Thyroid gland (tissue), 4 donors: ENCODE measurements around the gene TMEM266.

Source experiments
- POLR2A ChIP-seq, 2 donors: fragments of 450-650 bp; IDR thresholded peaks; one replicate each; pipeline ENCODE4 v1.6.1; 2017; ENCODE audit warnings: antibody characterized with exemption in 2 of 2, mild to moderate bottlenecking in 2 of 2, moderate library complexity in 1 of 2
- TF ChIP-seq, protein P1 (sequence below), 6 experiments: fragments of 200-600 bp in 3 of 6; fragments of 450-650 bp in 3 of 6; sonication (generic) in 3 of 6; IDR thresholded peaks; one replicate each; pipeline ENCODE4 v1.5.1; 2016 to 2019; ENCODE audit warnings: antibody characterized with exemption in 6 of 6, mild to moderate bottlenecking in 2 of 6, inconsistent platforms in 1 of 6, moderate library complexity in 1 of 6

DNA sequence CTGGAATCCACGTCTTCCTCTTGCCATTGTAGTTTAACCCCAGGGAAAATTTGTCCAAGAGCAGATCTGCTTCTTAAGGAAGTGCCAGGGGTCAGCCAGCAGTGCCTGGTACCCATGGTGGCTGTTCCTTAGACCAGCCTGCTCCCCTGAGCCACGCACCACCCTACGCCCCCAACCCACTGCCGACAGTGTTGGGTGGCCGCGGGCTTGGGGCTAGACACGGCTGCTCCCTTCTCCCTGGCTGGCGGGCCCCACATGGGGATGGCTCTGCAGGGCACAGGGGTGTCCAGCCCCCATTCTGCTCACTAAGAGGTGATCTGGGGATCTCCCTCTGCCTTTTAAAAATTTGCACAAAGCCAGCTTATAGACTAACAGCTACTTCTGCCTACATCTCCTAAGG is 104.8 kb downstream of the TMEM266 start:
- TF ChIP-seq, protein P1, sequence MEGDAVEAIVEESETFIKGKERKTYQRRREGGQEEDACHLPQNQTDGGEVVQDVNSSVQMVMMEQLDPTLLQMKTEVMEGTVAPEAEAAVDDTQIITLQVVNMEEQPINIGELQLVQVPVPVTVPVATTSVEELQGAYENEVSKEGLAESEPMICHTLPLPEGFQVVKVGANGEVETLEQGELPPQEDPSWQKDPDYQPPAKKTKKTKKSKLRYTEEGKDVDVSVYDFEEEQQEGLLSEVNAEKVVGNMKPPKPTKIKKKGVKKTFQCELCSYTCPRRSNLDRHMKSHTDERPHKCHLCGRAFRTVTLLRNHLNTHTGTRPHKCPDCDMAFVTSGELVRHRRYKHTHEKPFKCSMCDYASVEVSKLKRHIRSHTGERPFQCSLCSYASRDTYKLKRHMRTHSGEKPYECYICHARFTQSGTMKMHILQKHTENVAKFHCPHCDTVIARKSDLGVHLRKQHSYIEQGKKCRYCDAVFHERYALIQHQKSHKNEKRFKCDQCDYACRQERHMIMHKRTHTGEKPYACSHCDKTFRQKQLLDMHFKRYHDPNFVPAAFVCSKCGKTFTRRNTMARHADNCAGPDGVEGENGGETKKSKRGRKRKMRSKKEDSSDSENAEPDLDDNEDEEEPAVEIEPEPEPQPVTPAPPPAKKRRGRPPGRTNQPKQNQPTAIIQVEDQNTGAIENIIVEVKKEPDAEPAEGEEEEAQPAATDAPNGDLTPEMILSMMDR (IDR thresholded peaks at IDR 0.05): no peak
- no peak for TF ChIP-seq POLR2A (IDR thresholded peaks at IDR 0.05)
